Measurements from ENCODE around the gene DCTN2.

The DCTN2 gene

DNA sequence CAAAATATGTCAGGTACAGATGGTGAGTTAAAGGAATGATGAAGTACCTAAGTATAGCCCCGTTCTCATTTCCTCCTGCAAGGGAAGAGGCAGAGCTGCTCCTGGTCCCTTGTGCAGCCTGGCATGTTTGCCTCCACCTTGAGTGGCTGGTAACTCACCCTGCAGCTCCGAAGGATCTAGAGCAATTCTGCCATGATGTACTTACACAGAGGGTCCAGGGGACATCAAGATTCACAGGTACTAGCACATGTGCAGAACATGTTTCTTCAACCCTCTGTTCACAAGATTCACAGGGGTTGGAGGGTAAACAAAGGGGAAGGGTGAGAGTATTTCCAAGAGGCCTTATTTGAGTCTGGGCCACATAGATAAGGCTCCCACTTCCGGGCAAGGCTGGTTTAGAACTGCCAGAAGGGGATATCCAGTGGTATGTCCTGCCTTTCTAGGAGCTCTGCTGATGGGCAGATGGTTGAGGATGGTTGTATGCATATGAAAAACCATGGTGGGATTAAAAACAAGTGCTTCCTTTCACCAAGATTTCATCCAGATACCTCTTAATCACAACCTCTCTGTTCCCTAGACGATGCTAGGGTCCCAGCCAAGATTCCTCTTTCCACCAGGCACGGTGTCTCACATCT lies 7.7 kb downstream of the DCTN2 start:
- H3K9me3 ChIP-seq (ENCODE audit: severe bottlenecking), result no peaks in the 10 kb centered on the region
- H3K4me3 ChIP-seq (ENCODE audit: severe bottlenecking), result no peak overlapping the region

DNA sequence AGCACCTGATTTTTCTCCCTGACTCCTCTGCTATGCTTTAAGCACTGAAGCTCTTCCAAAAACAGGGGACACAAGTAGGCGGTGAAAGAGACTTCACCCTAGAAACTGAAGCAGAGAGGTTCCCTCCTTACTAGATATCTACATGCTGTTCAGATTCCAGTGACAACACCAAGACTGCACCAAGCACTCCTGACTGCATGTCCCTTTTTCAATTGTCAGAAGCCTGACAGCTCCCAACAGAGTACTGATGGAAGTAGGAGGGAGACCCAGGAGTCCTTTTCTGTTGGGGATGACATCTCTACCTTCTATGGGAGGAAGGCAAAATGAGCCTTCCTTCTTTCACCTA lies 10.4 kb downstream of the DCTN2 start:
- DNase-seq (ENCODE audit: low spot score), result no peak
- H3K27me3 ChIP-seq (ENCODE audit: insufficient read depth, poor library complexity, severe bottlenecking), result no peaks in the 10 kb centered on the region
- peaks cover 70% of the 10 kb centered on the region for H3K36me3 ChIP-seq (ENCODE audit: low read depth)
- no peak overlapping the region for H3K4me3 ChIP-seq (ENCODE audit: severe bottlenecking)
- TF ChIP-seq, protein P1, sequence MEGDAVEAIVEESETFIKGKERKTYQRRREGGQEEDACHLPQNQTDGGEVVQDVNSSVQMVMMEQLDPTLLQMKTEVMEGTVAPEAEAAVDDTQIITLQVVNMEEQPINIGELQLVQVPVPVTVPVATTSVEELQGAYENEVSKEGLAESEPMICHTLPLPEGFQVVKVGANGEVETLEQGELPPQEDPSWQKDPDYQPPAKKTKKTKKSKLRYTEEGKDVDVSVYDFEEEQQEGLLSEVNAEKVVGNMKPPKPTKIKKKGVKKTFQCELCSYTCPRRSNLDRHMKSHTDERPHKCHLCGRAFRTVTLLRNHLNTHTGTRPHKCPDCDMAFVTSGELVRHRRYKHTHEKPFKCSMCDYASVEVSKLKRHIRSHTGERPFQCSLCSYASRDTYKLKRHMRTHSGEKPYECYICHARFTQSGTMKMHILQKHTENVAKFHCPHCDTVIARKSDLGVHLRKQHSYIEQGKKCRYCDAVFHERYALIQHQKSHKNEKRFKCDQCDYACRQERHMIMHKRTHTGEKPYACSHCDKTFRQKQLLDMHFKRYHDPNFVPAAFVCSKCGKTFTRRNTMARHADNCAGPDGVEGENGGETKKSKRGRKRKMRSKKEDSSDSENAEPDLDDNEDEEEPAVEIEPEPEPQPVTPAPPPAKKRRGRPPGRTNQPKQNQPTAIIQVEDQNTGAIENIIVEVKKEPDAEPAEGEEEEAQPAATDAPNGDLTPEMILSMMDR (IDR thresholded peaks at IDR 0.05; ENCODE audit: poor library complexity, severe bottlenecking), result no peak
- ATAC-seq (ENCODE audit: low read depth), result no peak
- no peak overlapping the region for H3K27ac ChIP-seq (ENCODE audit: poor library complexity, severe bottlenecking)
- H3K4me1 ChIP-seq (ENCODE audit: insufficient read depth, poor library complexity, severe bottlenecking), result no peaks in the 10 kb centered on the region
- no peaks in the 10 kb centered on the region for H3K9me3 ChIP-seq (ENCODE audit: severe bottlenecking)

More for the DNA sequence above, 7.7 kb downstream of the DCTN2 start:
- no peaks in the 10 kb centered on the region for H3K4me1 ChIP-seq (ENCODE audit: insufficient read depth, poor library complexity, severe bottlenecking)
- no peak for DNase-seq (ENCODE audit: low spot score)
- no peaks in the 10 kb centered on the region for H3K27me3 ChIP-seq (ENCODE audit: insufficient read depth, poor library complexity, severe bottlenecking)
- ATAC-seq (ENCODE audit: low read depth), result no peak
- H3K36me3 ChIP-seq (ENCODE audit: low read depth), result peaks cover 58% of the 10 kb centered on the region
- TF ChIP-seq, protein P1 (IDR thresholded peaks at IDR 0.05; ENCODE audit: poor library complexity, severe bottlenecking), result no peak
- no peak overlapping the region for H3K27ac ChIP-seq (ENCODE audit: poor library complexity, severe bottlenecking)

DNA sequence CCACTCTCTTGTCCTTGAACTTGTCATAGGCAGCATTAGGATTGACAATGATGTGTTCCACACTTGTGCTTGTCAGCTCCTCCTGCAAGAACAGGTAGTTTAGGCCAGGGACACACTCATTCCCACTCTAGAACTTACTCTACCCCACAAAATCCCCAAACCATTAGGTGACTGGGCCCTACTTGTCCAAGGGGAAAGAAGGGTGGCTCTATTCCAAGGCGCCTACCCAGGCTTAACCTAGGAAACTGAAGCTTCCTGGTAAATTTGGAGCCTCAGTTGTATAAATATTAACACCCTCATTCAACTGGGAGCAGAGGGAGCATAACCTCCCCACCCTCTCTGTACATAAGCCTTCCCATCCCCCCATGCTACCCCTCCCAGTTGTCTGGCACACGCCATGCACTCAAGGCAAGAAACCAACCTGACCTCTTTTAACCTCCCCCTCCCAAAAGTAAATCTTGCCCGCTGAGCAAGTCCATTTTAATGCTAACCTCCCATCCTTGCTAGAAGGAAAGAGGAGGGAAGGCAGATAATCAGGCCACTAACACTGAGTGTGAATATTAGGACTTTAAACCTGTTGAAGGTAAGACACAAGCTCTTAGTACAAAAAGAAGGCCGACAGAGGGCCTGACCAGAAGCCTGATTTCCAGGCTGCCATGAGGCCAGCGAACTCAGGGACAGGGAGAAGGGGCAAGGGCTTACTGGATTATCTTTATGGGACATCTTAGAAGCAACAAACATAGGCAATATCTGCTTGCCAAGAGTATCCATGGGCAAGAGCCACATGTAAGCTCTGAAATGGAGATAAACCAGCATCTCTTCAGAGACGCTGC lies 11.0 kb downstream of the DCTN2 start:
- H3K9me3 ChIP-seq (ENCODE audit: severe bottlenecking), result no peaks in the 10 kb centered on the region
- H3K27me3 ChIP-seq (ENCODE audit: insufficient read depth, poor library complexity, severe bottlenecking), result no peaks in the 10 kb centered on the region
- no peak overlapping the region for H3K27ac ChIP-seq (ENCODE audit: poor library complexity, severe bottlenecking)
- no peaks in the 10 kb centered on the region for H3K4me1 ChIP-seq (ENCODE audit: insufficient read depth, poor library complexity, severe bottlenecking)
- no peak for ATAC-seq (ENCODE audit: low read depth)
- H3K4me3 ChIP-seq (ENCODE audit: severe bottlenecking), result no peak overlapping the region
- TF ChIP-seq, protein P1 (IDR thresholded peaks at IDR 0.05; ENCODE audit: poor library complexity, severe bottlenecking), result no peak
- DNase-seq (ENCODE audit: low spot score), result no peak
- peaks cover 70% of the 10 kb centered on the region for H3K36me3 ChIP-seq (ENCODE audit: low read depth)

DNA sequence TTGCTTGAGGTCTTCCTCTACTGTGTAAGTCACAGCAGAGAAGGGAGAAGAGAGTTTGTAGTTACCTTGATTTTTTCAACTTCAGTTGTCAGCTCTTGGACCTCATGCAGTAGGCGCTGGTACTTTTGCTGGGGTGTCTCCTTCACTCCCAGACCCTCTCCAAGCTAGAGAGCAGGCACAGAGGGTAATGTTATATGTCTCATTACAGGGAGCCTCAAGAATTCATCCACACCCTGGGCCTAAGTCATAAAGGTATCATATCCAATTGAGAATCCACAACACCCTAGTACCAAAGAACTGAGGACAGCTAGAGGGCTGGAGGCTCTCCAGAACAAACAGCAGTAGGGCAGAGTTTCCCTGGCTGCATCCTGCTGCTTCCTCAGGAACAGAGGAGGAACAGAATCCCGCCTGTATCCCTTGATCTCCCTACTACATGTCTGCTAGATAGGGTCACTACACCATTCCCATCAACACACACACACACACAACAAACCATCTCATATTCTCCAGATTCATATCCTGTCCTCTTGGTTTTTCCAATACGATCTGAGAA lies 11.9 kb downstream of the DCTN2 start:
- TF ChIP-seq, protein P1 (IDR thresholded peaks at IDR 0.05; ENCODE audit: poor library complexity, severe bottlenecking), result no peak
- H3K36me3 ChIP-seq (ENCODE audit: low read depth), result peaks cover 78% of the 10 kb centered on the region
- no peak overlapping the region for H3K4me3 ChIP-seq (ENCODE audit: severe bottlenecking)
- H3K27ac ChIP-seq (ENCODE audit: poor library complexity, severe bottlenecking), result no peak overlapping the region
- ATAC-seq (ENCODE audit: low read depth) (no peak), DNase-seq (ENCODE audit: low spot score) (no peak)
- no peaks in the 10 kb centered on the region for H3K27me3 ChIP-seq (ENCODE audit: insufficient read depth, poor library complexity, severe bottlenecking)
- no peaks in the 10 kb centered on the region for H3K4me1 ChIP-seq (ENCODE audit: insufficient read depth, poor library complexity, severe bottlenecking)
- H3K9me3 ChIP-seq (ENCODE audit: severe bottlenecking), result no peaks in the 10 kb centered on the region
